Measurements from ENCODE around the gene MYCN. TPM values are rescaled to one million over a fixed set of nuclear protein-coding genes. Genes with fewer than 3 reads are reported as not detected.

The MYCN gene
- total RNA-seq, 2 donors from 2014 or later = 0.14 to 3.5 TPM

DNA sequence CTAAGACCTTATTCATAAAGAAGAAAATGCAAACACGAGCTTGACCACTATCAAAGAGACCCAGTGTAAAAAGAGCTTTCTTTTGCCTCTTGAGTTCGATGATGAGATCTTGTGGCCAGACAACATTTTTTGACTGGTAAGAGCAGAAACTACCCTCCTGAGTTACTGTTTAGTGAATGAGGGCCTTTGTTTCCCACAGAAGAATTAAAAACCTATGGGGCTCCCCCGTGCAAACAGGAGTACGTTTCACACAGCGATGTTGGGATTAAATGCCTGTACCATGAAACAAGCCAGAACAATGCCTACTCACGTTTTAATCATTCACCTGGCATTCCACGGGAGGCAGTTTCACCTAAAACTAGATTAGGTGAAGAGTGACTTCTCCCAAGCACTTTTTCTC lies 36.0 kb downstream of the MYCN start:
- Histone ChIP-seq H3K36me3 (no peaks in the 10 kb centered on the region), H3K27ac (no peak overlapping the region), H3K4me1 (replicated peaks) (no peaks in the 10 kb centered on the region), H3K9me3 (no peaks in the 10 kb centered on the region), H3K4me3 (no peak overlapping the region), H3K27me3 (replicated peaks; ENCODE audit: insufficient read depth) (no peaks in the 10 kb centered on the region)
- DNase-seq (ENCODE audit: low spot score) = no peak
- TF ChIP-seq POLR2AphosphoS5 (IDR thresholded peaks at IDR 0.05) (no peak), POLR2A (IDR thresholded peaks at IDR 0.05) (no peak)
- TF ChIP-seq, protein P1, sequence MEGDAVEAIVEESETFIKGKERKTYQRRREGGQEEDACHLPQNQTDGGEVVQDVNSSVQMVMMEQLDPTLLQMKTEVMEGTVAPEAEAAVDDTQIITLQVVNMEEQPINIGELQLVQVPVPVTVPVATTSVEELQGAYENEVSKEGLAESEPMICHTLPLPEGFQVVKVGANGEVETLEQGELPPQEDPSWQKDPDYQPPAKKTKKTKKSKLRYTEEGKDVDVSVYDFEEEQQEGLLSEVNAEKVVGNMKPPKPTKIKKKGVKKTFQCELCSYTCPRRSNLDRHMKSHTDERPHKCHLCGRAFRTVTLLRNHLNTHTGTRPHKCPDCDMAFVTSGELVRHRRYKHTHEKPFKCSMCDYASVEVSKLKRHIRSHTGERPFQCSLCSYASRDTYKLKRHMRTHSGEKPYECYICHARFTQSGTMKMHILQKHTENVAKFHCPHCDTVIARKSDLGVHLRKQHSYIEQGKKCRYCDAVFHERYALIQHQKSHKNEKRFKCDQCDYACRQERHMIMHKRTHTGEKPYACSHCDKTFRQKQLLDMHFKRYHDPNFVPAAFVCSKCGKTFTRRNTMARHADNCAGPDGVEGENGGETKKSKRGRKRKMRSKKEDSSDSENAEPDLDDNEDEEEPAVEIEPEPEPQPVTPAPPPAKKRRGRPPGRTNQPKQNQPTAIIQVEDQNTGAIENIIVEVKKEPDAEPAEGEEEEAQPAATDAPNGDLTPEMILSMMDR (IDR thresholded peaks at IDR 0.05) = no peak
- WGBS = 59% methylated on average over 7 of the region's 7 CpGs
- intact Hi-C loops (cut with DNase I) = no loop called here

DNA sequence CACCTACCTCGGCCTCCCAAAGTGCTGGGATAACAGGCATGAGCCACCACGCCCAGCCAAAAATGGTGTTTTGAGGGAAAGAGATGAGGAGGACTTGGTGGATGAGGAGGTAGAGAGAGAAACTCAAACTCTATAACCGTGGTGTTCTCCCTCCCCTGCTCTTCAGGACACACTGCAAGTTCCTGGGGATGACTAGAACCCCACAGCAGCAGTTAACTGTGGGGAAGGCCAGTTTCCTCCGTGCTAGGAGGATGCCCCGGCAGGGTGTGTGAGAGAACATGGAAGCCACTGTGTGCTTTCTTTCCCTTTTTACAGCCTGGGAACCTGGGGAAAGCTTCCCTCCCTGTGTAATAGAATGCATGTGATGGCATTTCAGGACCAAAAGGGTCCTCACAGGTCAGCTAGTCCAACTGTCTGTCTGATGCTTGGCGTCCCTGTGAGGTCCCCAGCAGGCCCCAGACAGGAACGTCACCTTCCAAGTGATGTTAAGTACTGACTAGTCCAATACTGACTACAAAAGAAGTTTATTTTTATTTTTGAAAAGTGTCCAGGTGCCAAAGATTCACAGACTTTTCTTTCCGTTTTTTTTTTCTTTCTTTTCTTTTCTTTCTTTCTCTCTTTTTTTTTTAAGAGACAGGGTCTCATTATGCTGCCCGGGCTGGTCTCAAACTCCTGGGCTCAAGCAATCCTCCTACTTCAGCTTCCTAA lies 38.9 kb downstream of the MYCN start:
- Histone ChIP-seq H3K9me3 (no peaks in the 10 kb centered on the region), H3K36me3 (no peaks in the 10 kb centered on the region), H3K27ac (no peak overlapping the region), H3K4me1 (replicated peaks) (no peaks in the 10 kb centered on the region), H3K27me3 (replicated peaks; ENCODE audit: insufficient read depth) (no peaks in the 10 kb centered on the region), H3K4me3 (no peak overlapping the region)
- DNase-seq (ENCODE audit: low spot score) = no peak
- intact Hi-C loops (cut with DNase I) = no loop called here
- WGBS = 74% methylated on average over 9 of the region's 9 CpGs
- TF ChIP-seq POLR2AphosphoS5 (IDR thresholded peaks at IDR 0.05) (no peak), POLR2A (IDR thresholded peaks at IDR 0.05) (no peak)
- TF ChIP-seq, protein P1 (IDR thresholded peaks at IDR 0.05) = no peak

GRCh38 chr2:15979759-15980604 lies 39.6 kb downstream of the MYCN start:
- no peak overlapping the region for H3K27ac ChIP-seq
- TF ChIP-seq, protein P1 (IDR thresholded peaks at IDR 0.05) = no peak
- TF ChIP-seq POLR2A (IDR thresholded peaks at IDR 0.05) = no peak
- no peak for TF ChIP-seq POLR2AphosphoS5 (IDR thresholded peaks at IDR 0.05)
- H3K4me1 ChIP-seq (replicated peaks) = no peaks in the 10 kb centered on the region
- intact Hi-C loops (cut with DNase I) = no loop called here
- no peaks in the 10 kb centered on the region for H3K27me3 ChIP-seq (replicated peaks; ENCODE audit: insufficient read depth)
- H3K9me3 ChIP-seq = no peaks in the 10 kb centered on the region
- DNase-seq (ENCODE audit: low spot score) = no peak
- H3K36me3 ChIP-seq = no peaks in the 10 kb centered on the region
- 90% methylated on average over 9 of the region's 9 CpGs for WGBS
- no peak overlapping the region for H3K4me3 ChIP-seq

- no peak for DNase-seq (ENCODE audit: low spot score)
- H3K4me3 ChIP-seq = no peak overlapping the region
- H3K4me1 ChIP-seq (replicated peaks) = no peaks in the 10 kb centered on the region
- TF ChIP-seq, protein P1 (IDR thresholded peaks at IDR 0.05) = no peak
- TF ChIP-seq POLR2A (IDR thresholded peaks at IDR 0.05) = no peak
- TF ChIP-seq POLR2AphosphoS5 (IDR thresholded peaks at IDR 0.05) = no peak
- intact Hi-C loops (cut with DNase I) = no loop called here
- H3K27ac ChIP-seq = no peak overlapping the region
- H3K27me3 ChIP-seq (replicated peaks; ENCODE audit: insufficient read depth) = no peaks in the 10 kb centered on the region
- H3K9me3 ChIP-seq = no peaks in the 10 kb centered on the region
- no peaks in the 10 kb centered on the region for H3K36me3 ChIP-seq
- 90% methylated on average over 14 of the region's 14 CpGs for WGBS
Measured at GRCh38 chr2:15980605-15981098, 40.3 kb downstream of the MYCN start.

Measured in prostate gland (tissue), 2 donors.